Measurements from ENCODE around the gene MOBP.
"Not testable (repeated sequence)": the region's sequence is repeated elsewhere in the genome, so short reads cannot be mapped to it uniquely, and the experiment has no call there.

Gene MOBP, protein sequence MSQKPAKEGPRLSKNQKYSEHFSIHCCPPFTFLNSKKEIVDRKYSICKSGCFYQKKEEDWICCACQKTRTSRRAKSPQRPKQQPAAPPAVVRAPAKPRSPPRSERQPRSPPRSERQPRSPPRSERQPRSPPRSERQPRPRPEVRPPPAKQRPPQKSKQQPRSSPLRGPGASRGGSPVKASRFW

DNA sequence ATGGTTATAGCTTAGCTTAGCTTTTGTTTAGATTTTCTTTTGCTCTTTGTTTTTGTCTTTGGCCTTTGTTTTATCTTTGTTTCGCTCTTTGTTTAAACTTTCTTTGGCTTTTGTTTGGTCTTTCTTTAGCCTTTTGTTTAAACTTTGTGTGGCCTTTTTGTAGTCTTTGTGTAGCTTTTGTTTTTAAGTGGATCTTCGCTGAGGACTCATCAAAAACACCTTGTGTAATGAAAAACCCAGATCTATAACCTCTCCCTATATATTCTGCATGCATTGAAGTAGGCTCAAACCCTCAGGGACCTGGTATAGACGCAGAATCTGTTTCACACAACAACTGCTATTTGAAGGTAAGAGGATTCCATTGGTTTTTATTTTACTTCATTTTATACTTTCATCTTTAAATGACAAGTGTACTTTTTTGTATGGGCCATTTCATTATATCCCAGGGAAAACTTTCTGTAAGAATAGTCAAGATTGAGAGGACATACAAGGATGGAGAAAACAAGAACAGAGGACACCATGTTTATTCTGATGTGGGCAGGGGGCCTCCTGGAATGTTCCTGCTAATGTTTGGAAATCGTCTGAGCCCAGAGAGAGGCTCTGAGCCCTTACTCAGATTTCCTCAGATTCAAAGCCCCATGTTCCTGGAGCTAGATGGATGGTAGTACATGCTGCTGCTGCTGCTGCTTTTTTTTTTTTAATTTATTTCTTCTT lies at the start of gene MOBP:
MOBP (plus strand) TSS at position 287 of the 714 bp plus-strand sequence. CDS start 34,390 bp downstream, outside the sequence.
- no peak for DNase-seq

DNA sequence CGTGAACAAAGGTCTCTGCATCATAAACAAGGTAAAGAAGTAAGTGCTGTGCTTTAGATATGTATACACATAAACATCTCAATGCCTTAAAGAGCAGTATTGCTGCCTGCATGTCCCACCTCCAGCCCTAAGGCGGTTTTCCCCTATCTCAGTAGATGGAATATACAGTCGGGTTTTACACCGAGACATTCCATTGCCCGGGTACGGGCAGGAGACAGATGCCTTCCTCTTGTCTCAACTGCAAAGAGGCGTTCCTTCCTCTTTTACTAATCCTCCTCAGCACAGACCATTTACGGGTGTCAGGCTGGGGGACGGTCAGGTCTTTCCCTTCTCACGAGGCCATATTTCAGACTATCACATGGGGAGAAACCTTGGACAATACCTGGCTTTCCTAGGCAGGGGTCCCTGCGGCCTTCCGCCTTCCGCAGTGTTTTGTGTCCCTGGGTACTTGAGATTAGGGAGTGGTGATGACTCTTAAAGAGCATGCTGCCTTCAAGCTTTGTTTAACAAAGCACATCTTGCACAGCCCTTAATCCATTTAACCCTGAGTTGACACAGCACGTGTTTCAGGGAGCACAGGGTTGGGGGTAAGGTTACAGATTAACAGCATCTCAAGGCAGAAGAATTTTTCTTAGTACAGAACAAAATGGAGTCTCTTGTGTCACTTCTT lies 48.8 kb upstream of the MOBP start:
- DNase-seq, result not testable (repeated sequence)

DNA sequence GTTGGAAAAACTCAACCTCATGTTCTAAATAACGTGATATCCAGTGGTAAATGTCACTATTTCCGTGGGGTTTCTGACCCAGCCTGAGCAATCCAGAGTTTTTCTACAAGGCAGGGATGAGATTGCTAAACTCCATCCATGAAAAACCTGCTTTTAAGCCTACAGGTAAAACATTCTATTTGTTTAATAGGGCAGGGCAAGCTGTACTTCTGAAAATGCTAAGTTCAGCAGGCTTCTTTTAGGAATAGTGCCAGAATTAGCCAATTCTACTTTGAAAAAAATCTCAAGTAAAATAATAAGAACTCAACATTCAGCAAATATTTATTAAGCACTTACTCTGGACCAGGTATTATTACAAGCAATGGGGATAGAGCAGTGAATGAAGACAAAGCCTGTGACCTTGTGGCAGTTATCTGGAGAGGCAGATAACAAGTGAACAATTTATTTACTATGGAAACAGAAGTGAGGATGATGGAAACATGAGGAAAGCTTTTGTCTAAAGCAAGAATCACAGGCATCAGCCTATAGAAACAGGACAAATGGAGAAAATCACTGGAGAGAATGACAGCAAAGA lies 47.7 kb upstream of the MOBP start:
- DNase-seq, result no peak

DNA sequence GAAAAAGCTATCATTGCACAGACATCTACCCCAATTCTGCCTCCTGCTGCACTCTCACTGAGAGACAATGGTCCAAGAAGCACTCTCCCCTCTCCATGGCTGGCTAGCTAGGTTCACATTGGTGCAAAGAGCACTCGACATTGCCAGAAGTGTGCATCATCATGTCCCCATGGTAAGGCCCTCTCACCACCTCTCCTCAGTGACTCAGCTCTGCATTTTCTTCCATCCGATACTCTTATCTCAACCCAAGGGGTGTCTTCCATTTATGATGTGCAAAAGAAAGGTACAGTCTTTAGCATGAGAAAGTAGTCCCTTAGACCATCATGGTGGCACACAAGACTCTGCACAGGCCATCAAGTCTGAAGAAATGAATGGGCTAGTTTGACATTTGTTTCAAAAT lies 46.9 kb upstream of the MOBP start:
- no peak for DNase-seq

DNA sequence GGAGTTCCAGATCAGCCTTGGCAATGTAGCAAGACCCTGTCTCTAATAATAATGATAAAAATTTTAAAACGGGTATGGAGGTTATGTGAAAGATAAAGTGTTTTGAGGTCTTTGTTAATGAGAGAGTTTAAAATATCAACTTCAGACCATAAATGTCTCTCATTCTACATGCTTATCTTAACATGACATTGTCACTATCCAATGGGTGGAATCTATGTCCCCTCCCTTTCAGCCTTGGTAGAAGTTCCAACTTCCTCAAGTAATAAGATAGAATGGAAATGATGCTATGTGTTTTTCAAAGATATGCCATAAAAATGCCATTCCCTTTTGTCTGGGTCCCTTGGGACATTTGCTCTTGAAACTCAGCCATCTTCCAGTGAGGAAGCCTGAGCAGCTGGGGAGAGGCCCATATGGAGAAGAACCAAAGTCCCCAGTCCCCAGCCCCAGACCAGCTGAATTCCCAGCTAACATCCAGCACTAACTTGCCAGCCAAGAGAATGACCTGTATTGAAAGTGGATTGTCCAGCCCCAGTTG lies 44.0 kb upstream of the MOBP start:
- DNase-seq, result no peak

DNA sequence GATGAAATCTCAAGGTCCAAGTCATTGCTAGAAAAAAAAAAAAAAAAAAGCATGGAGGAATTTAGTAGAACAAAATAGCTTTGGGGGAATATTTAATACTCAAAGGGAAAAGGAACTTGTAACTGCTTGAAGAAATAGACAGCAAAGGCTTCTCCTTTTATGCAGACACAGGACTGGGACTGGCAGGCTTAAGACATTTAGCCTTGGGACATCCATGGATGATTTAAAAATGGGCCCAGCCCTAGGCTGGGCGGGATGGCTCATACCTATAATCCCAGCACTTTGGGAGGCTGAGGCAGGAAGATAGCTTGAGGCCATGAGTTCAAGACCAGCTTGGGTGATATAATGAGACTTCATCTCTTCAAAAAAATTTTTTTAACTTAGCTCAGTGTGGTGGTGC lies 41.2 kb upstream of the MOBP start:
- DNase-seq, result no peak

DNA sequence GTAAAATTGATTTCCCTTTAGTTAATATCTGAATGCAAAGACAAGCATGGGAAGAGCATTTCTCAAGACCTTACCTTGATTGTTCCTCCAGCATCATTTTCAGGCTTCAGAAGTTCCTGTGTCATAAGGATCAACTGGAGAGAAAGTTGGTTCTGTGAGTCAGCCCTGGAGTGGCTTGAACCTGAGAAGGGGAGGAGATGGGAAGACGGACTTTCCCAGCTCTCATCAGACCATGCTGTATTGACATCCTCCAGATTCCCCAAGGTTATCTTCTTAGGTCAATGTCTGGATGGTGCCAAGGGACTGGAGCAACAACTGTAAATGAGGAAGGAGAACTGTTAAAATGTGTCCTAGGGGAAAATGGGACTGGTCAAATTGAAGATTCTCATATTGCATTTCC lies 40.0 kb upstream of the MOBP start:
- DNase-seq, result no peak

DNA sequence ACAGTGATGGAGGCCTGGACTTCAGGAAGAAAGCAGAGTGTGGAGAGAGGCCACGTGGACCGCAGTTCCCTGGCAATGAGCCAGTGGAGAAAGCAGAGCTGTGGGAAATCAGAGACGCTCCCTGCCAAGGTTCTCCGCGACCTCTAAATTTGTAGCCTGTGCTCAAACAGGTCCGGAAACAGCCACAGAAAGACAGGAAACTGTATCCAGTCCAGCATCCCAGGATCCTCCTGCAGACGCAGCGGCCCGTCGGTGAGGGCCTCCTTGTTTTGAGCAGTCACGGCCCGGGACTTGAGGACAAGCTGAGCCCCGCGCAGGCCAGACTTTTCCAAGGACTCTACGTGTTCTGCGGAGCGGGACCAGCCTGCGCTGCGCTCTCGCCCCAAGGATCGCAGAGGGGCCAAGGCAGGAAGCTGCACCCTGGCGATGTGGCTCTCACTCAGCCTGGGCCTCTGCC lies 38.7 kb upstream of the MOBP start:
- no peak for DNase-seq

DNA sequence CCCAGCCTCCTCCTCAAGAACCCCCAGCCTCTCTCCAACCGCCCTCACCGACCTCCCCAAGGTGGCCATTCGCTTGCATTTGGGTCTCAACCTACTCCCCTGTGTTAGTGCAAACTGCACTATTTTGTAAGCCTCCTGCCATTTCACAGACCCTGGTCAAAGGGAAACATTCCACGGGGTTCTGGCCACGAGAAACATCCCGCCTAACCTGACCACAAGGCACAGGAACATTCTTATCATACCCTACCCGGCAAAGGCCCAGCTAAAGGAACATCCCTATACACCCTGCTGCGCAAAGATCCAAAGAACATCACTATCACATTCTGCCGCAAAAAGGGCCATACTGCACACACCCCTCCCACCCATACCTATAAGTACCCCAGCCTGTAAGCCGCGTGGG lies 38.0 kb upstream of the MOBP start:
- DNase-seq, result no peak

DNA sequence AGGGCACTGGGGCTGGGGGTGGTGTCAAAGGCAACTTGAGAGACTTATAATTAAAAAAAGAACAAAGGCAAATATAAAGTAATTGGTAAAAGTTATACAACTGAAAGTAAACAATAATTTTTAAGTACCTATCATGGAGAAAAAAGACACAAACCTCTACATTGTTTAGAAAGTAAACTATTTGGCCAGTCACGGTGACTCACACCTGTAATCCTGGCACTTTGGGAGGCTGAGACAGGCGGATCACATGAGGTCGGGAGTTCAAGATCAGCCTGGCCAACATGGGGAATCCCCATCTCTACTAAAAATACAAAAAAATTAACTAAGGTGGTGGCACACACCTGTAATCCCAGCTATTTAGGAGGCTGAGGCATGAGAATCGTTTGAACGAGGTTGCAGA lies 35.1 kb upstream of the MOBP start:
- DNase-seq, result no peak

DNA sequence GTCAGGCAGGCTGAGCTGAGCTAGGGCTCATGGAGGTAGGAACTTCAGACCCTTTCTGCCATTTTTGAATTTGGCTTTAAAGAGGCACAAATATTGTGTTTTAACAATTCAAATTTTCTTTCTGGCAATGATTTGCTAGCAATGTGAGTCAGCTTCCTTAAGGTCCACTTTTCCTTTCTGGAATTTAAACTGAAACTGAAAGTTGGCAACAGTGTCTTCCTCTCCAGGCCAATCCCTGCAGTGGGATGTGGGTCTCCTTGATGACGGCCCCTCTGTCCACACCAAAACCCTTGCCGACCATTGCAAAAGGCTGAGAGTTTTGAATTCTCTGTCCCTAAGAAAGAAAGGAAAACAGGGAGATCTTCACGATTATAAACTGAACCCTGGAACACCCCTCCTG lies 33.8 kb upstream of the MOBP start:
- DNase-seq, result no peak

DNA sequence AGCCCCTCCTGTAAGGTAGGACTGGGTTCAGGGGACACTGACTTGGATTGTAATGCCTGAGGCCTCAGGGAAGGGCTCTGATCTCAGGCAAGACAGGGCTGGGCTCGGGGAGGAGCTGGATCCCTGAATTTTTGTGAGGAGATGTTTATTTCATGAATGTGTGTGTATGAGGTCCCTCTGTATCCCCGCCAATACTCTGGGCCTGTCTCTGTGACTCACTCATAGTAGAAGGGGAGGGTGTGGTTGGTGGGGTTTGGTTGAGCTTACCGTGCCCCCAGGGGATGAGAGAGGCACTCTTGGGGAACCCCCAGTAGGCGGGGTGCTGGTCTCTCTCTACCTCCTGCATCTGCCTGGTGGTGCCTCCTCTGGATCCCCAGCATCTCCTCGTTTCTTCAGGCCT lies 32.9 kb upstream of the MOBP start:
- no peak for DNase-seq

DNA sequence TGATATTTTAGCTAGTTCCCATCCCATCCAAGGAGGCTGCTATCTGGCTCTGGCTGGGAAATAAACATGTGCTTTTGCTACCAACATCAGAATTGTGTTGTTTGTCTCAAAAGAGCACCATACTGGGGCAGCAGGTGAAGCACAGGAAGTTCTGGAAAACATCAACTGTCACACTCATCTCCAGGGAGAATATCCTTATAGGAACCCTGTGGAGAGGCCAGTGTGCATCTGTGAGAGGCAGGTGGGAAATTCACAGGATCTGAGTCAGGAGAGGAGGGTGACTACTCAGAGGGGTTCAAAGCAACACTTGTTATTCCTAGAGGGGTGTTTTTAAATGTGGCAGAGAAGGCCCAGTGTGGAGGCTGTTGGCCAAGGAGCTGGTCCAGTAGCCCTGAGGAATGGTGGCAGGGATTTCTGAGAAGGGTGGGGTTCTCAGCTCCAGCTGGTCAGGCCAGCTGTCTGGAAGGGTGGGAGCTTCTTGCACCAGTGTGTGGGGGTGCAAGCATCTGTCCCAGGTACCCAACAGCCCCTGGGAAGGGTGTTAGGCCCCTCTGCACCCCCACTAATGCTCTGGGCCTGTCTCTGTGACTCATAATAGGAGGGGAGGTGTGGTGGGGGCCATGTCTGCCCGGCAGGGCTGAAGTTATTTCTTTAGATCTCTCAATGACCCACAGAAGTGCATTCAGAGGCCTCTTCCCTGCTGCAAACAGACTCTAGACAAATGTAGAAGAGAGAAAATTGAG lies 32.3 kb upstream of the MOBP start:
- DNase-seq, result no peak

DNA sequence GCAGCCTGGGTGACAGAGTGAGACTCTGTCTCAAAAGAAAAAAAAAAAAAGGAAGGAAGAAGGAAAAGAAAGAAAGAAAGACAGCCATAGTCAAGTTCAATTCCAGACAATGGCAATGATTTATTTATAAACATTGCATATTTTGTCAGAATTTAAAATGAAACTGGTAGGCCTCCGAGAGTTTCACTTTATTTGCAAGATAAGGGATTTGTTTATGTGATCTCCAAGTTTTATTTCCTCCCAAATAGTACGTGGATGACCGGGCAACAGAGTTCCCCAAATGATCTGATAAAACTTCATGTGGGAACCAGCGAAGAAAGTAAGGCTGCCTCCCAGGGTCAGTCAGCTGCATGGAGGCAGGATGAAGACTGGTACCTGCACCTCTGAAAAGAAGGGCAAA lies 28.6 kb upstream of the MOBP start:
- DNase-seq, result no peak

DNA sequence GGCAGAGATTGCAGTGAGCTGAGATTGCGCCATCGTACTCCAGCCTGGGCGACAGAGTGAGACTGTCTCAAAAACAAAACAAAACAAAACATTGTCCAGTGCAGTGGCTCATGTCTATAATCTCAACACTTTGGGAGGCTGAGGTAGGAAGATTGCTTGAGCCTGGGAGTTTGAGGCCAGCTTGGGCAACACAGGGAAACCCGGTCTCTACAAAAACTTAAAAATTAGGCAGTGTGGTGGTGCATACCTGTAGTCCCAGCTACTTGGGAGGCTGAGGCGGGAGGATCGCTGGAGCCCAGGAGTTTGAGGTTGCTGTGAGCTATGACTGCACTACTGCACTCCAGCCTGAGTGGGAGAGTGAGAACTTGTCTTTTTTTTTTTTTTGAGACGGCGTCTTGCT lies 27.2 kb upstream of the MOBP start:
- DNase-seq, result no peak

DNA sequence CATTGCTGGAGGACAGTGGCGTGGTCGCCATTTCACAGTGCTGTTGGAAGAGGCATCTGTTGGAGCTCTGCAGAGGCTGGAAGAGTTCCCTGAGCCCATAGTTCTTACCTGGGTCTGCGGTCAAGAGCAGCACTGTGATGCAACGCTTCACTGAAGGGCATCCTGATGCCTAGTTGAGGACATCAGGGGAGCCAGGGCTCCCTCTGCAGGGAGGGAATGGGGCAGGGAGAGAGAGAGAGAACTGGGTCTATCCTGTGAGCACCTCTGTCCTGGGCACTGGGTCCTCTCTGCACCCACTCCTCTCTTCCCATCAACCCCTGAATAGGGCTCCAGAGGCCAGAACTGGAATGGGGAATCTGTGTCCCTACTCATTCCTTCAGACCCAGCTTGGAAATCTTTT lies 23.9 kb upstream of the MOBP start:
- DNase-seq, result no peak

DNA sequence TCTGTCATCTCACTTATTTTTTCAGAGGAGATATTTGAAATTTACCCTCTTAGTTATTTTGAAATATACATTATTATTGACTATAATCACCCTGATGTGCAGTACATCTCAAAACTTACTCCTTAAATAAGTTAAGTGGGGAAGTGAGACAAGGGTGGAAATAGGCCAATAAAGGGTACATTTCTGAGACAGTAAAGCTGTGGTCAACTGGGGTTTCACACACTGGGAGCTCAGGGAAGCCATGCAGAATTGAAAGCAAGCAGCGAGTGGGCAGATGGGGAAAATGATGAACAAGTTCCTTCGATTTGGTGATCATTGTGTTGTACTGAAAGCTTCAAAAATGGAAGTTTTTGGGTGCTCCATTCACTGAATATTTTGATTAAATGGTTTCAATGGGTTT lies 21.6 kb upstream of the MOBP start:
- no peak for DNase-seq

DNA sequence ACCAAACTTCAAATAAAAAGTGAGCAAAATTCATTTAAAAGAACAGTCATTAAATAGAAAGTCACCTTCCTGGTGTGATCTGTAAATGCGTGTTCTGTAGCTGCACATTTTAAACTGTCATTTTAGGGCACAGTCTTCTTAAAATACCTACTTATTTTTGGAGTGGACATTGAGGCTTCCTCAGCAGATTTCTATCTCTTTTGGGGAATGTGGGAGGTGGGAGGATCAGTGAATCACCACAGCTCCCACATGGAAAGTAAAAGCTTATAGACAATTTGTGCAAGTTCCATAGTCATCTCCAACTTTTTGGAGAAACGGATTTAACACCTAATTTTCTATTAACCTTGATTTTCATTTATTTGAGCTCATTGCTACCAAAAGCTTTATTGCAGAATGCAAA lies 21.0 kb upstream of the MOBP start:
- no peak for DNase-seq

DNA sequence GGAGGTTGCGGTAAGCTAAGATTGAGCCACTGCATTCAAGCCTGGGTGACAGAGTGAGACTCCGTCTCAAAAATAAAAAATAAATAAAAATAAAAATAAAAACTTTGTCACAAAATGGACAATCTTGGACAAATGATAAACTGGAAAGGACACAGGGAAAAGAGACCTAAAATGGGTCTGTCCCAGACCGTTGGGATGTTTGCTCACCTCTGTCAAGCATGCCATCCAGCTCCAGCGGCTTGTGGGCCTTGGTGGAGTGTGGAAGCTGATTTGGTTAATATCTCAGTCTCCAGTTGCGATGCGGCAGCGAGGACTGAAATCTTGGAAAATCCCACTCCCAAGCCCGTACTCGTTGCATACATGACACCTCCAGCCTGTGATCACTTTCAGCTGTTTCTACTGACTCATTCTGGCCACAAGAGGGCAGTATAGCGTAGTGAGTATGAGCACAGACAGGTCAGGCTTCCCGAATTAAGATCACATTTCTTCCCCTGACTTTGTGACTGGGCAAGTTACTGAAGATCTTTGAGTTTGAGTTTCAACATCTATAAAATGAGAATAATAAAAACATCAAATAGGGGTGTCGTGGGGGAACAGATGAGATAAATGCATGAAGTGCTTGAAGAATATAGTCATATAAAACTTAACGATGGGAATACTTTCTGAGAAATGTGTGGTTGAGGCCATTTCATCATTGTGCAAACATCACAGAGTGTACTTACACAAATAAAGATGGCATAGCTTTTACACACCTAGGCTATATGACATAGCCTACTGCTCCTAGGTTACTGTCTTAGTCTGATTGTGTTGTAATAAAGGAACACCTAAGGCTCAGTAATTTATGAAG lies 19.6 kb upstream of the MOBP start:
- peak; percentile 7 to 25 (median 18) for DNase-seq

DNA sequence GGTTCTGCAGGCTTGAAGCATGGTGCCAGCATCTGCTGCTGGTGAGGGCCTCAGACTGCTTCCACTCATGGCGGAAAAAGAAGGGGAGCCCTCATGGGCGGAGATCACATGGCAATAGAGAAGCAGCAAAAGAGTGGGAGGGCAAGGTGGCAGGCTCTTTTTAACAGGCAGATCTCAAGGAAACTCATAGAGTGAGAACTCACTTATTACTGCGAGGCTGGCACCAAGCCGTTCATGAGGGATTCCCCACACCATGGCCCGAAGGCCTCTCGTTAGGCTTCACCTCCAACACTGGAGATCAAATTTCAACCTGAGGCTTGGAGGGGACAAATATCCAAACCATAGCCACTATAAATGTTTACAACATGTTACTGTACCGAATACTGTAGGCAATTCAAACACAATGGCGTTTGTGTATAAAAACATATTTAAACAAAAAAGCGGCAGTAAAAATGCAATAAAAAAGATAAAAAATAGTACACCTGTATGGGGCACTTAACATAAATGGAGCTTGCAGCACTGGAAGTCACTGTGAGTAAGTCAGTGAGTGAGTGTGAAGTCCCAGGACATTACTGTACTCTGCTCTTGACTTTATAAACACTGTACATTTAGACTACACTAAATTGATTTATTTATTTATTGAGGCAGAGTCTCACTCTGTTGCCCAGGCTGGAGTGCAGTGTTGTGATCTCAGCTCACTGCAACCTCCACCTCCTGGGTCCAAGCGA lies 18.8 kb upstream of the MOBP start:
- DNase-seq, result no peak

DNA sequence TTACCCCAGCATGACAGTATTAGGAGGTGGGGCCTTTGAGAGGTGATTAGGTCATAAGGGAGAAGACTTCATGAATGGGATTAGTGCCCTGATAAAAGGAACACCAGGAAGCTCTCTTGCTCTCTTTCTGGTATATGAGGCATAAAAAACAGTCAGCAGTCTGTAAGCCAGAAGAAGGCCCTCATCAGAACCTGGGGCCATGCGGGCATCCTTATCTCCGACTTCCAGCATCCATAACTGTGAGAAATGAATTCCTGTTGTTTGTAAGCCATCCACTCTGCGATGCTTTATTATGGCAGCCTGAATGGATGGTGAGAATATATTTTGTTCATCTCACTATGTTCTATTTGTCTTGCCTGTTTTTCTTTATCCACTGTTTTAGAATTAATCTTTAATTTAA lies 17.7 kb upstream of the MOBP start:
- no peak for DNase-seq
